PC-3 (cell line): ENCODE results near the gene USH1C. TPM values are rescaled to one million over a fixed set of nuclear protein-coding genes. Genes with fewer than 3 reads are reported as not detected.

Experiments used
- ATAC-seq: fragments of 200-7000 bp; cut with Tn5 transposase; 2 replicates; pipeline ENCODE4 v1.9.1; 2020; ENCODE audit warnings: mild to moderate bottlenecking, moderate library complexity
- BruUV-seq: library from RNA; stranded (reverse); fragments of 400-500 nt; replicated peaks from 2 replicates; lab custom pipeline; 2021; lab: Mats Ljungman, UMichigan
- CTCF ChIA-PET: fragments of 300-600 bp; sonication (Branson Sonifier 250); formaldehyde crosslinking; loops from one replicate; lab custom pipeline; 2022; ENCODE audit warnings: antibody characterized with exemption; lab: Charles Lee
- POLR2A ChIA-PET: fragments of 300-600 bp; sonication (Branson Sonifier 250); formaldehyde crosslinking; loops from one replicate; lab custom pipeline; 2022; ENCODE audit warnings: antibody characterized with exemption; ENCODE audit not compliant: unreplicated experiment; lab: Charles Lee
- DNase-seq: peaks from one replicate; pipeline ENCODE4 v3.0.0-alpha.2; 2015
- H2AFZ ChIP-seq: fragments of 300-600 bp; sonication (generic); 2 replicates; pipeline ENCODE4 v1.6.0; 2016; ENCODE audit warnings: antibody characterized with exemption, low read length
- H3F3A ChIP-seq: fragments of 300-600 bp; sonication (generic); one replicate; pipeline ENCODE4 v1.6.0; 2017; ENCODE audit warnings: antibody characterized with exemption, low read length, control low read depth, mild to moderate bottlenecking; ENCODE audit not compliant: unreplicated experiment
- H3K27ac ChIP-seq: fragments of 300-600 bp; sonication (generic); 2 replicates; pipeline ENCODE4 v1.5.1; 2016; ENCODE audit warnings: mild to moderate bottlenecking, low read length
- H3K27me3 ChIP-seq: fragments of 300-600 bp; sonication (generic); 2 replicates; pipeline ENCODE4 v1.6.1; 2016; ENCODE audit warnings: low read length, mixed read lengths
- H3K36me3 ChIP-seq: fragments of 300-600 bp; sonication (generic); 2 replicates; pipeline ENCODE4 v1.6.1; 2016; ENCODE audit warnings: low read depth, mixed run types, low read length, mixed read lengths
- H3K4me1 ChIP-seq: fragments of 300-600 bp; sonication (generic); 2 replicates; pipeline ENCODE4 v1.5.1; 2016; ENCODE audit warnings: low read length; ENCODE audit not compliant: insufficient read depth
- H3K4me2 ChIP-seq: fragments of 300-600 bp; sonication (generic); 2 replicates; pipeline ENCODE4 v1.6.0; 2016; ENCODE audit warnings: low read length
- H3K4me3 ChIP-seq: fragments of 300-600 bp; sonication (generic); 2 replicates; pipeline ENCODE4 v1.5.1; 2016; ENCODE audit warnings: mild to moderate bottlenecking, low read length, mixed read lengths
- H3K79me2 ChIP-seq: fragments of 300-600 bp; sonication (generic); 2 replicates; pipeline ENCODE4 v1.6.1; 2017; ENCODE audit warnings: low read length, mixed read lengths
- H3K9ac ChIP-seq: fragments of 300-600 bp; sonication (generic); 2 replicates; pipeline ENCODE4 v1.6.0; 2016; ENCODE audit warnings: mild to moderate bottlenecking, low read length
- H3K9me2 ChIP-seq: fragments of 300-600 bp; sonication (generic); replicated peaks from 2 replicates; pipeline ENCODE4 v1.6.1; 2016; ENCODE audit warnings: mixed run types, low read length, mixed read lengths
- H3K9me3 ChIP-seq: fragments of 300-600 bp; sonication (generic); 2 replicates; pipeline ENCODE4 v1.6.1; 2016; ENCODE audit warnings: low read length, mixed read lengths
- H4K20me1 ChIP-seq: fragments of 300-600 bp; sonication (generic); 2 replicates; pipeline ENCODE4 v1.6.1; 2016; ENCODE audit warnings: low read length, mixed read lengths
- EZH2 ChIP-seq: fragments of 300-600 bp; sonication (generic); IDR thresholded peaks from one replicate; pipeline ENCODE4 v1.6.1; 2017; ENCODE audit warnings: antibody characterized with exemption, mild to moderate bottlenecking, low read length; ENCODE audit not compliant: unreplicated experiment
- EZH2phosphoT487 ChIP-seq: fragments of 300-600 bp; sonication (generic); IDR thresholded peaks from 2 replicates; pipeline ENCODE4 v1.6.1; 2018; ENCODE audit warnings: mild to moderate bottlenecking, antibody characterized with exemption, low read length, borderline replicate concordance
- intact Hi-C: fragments of 100-400 bp; cut with micrococcal nuclease; formaldehyde crosslinking; loops from 2 replicates; pipeline ENCODE4 v1.9.0; 2023
- total RNA-seq: library from RNA; depleted of rRNA; stranded (reverse); fragments of >200 nt; gene quantifications from 2 replicates; pipeline ENCODE4 v1.2.3, GENCODE V29; 2014; rRNA removed
- TF ChIP-seq, protein P1 (sequence below): fragments of 300-600 bp; sonication (generic); conservative IDR thresholded peaks from 2 replicates; pipeline ENCODE4 v1.5.1; 2017; ENCODE audit warnings: antibody characterized with exemption, low read depth, mild to moderate bottlenecking, low read length

USH1C gene
- total RNA-seq, 1 experiment from 2014 or later = not detected

DNA sequence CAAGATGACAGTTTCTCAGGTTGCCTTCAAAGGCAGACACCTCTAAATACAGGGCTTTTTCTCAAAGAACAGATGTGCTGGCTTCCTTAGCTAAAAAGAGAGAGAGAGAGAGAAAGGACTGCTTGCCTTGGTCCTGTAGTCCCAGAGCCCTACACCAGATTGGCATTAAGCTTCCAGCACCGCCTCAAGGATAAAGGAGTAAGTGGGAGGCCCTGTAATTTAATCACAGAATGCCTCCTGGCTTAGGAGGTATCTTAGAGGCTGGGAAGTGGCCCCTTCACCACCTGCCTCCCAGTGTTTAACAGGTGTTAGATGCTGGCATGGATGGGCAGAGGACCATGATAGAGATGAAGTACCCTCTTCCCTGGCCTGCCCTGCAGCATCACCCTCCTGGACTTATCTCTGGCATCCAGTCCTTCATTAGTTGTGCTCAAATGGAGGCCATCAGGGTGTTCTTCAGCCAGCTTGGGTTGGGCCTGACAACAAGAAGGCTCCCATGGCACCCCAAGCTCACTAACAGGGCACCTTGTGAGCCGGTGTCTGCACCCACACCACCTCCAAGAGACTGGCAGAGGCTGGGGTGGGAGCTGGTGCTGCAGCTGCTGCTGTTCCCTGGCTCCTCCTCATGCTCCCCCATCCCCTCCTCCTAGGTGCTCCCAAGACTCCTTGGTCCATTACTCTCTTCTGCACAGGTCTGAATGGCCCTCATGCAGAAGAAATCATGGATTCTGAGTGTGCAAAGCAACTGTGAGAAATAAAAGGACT lies 100.1 kb downstream of the USH1C start:
- no peaks in the 10 kb centered on the region for H3K36me3 ChIP-seq
- TF ChIP-seq, protein P1, sequence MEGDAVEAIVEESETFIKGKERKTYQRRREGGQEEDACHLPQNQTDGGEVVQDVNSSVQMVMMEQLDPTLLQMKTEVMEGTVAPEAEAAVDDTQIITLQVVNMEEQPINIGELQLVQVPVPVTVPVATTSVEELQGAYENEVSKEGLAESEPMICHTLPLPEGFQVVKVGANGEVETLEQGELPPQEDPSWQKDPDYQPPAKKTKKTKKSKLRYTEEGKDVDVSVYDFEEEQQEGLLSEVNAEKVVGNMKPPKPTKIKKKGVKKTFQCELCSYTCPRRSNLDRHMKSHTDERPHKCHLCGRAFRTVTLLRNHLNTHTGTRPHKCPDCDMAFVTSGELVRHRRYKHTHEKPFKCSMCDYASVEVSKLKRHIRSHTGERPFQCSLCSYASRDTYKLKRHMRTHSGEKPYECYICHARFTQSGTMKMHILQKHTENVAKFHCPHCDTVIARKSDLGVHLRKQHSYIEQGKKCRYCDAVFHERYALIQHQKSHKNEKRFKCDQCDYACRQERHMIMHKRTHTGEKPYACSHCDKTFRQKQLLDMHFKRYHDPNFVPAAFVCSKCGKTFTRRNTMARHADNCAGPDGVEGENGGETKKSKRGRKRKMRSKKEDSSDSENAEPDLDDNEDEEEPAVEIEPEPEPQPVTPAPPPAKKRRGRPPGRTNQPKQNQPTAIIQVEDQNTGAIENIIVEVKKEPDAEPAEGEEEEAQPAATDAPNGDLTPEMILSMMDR = no peak
- TF ChIP-seq EZH2 = no peak
- no peak for TF ChIP-seq EZH2phosphoT487
- H3K27me3 ChIP-seq = peaks cover 59% of the 10 kb centered on the region
- ChIA-PET POLR2A (no interaction called here), CTCF (no interaction called here)
- H3K9me2 ChIP-seq = no peaks in the 10 kb centered on the region
- H3K9ac ChIP-seq = no peak overlapping the region
- no peak overlapping the region for H3K4me3 ChIP-seq
- DNase-seq = no peak
- ATAC-seq = no peak
- H3K27ac ChIP-seq = no peak overlapping the region
- no peaks in the 10 kb centered on the region for H4K20me1 ChIP-seq
- H3K4me1 ChIP-seq = peaks cover 3% of the 10 kb centered on the region
- no peaks in the 10 kb centered on the region for H3K79me2 ChIP-seq
- intact Hi-C loops = no loop called here
- no peaks in the 10 kb centered on the region for H3K9me3 ChIP-seq
- no TSS peak for BruUV-seq
- H3K4me2 ChIP-seq = no peak overlapping the region
- no peak overlapping the region for H2AFZ ChIP-seq
- H3F3A ChIP-seq = no peaks in the 10 kb centered on the region

Other genes with a start within 250 kb of the USH1C start
- 1.3 and 1.6 TPM in 2 replicates for gene NCR3LG1, start 192.6 kb downstream of the USH1C start, total RNA-seq
- gene KCNJ11, start 155.8 kb downstream of the USH1C start, total RNA-seq = 0.98 and 1.8 TPM in 2 replicates
- gene ABCC8, start 67.6 kb downstream of the USH1C start, total RNA-seq = not detected in 2 replicates
- gene OTOG, start 2.8 kb upstream of the USH1C start, total RNA-seq = not detected in 2 replicates
- not detected in 2 replicates for gene MYOD1, start 175.2 kb upstream of the USH1C start, total RNA-seq
- gene KCNC1, start 190.4 kb upstream of the USH1C start, total RNA-seq = not detected in 2 replicates